Panc1 (cell line): ENCODE data around the gene KCNMA1.

ENCODE experiments used
- CTCF ChIP-seq: fragments of 450-650 bp; IDR thresholded peaks from 2 replicates; pipeline ENCODE4 v1.5.1; 2017; ENCODE audit warnings: mild to moderate bottlenecking
- POLR2AphosphoS5 ChIP-seq: IDR thresholded peaks from 2 replicates; pipeline ENCODE4 v1.6.1; 2012; ENCODE audit warnings: mild to moderate bottlenecking, low read depth, low read length, moderate library complexity
- REST ChIP-seq, 2 experiments: IDR thresholded peaks; 2 replicates each; pipeline ENCODE4 v1.6.1; 2011 to 2012; ENCODE audit warnings: low read depth in 2 of 2, control low read depth in 1 of 2, low read length in 1 of 2, mild to moderate bottlenecking in 1 of 2, moderate library complexity in 1 of 2; ENCODE audit not compliant: insufficient read depth in 1 of 2
- SIN3A ChIP-seq: IDR thresholded peaks from 2 replicates; pipeline ENCODE4 v1.6.1; 2012; ENCODE audit warnings: low read depth, mild to moderate bottlenecking, low read length, moderate library complexity, borderline replicate concordance; ENCODE audit not compliant: insufficient read depth

- no peak for TF ChIP-seq POLR2AphosphoS5
- TF ChIP-seq CTCF = no peak
- no peak for TF ChIP-seq REST (IDR thresholded peaks at IDR 0.05; ENCODE audit: insufficient read depth in 1 of 2, low read depth in 2 of 2, low read length in 1 of 2)
- no peak for TF ChIP-seq SIN3A
Observed at GRCh38 chr10:76878514-76878913, 759.1 kb downstream of the KCNMA1 start.
